CD4-positive, alpha-beta T cell treated with Interleukin-4 for 4 hours (primary cell): ENCODE data around the gene NEU4.

Experiments
- DNase-seq: peaks from one replicate; pipeline ENCODE4 v3.0.0-alpha.2; 2020

The NEU4 gene

GRCh38 chr2:241836292-241836691, 27.3 kb downstream of the NEU4 start:
- no peak for DNase-seq

GRCh38 chr2:241837197-241837965, 28.4 kb downstream of the NEU4 start:
- no peak for DNase-seq

- DNase-seq: no peak
Measured at GRCh38 chr2:241841181-241842066, 32.4 kb downstream of the NEU4 start.

GRCh38 chr2:241842067-241842415, 33.0 kb downstream of the NEU4 start:
- DNase-seq: no peak

- DNase-seq: peak; percentile 48
Measured at GRCh38 chr2:241842620-241843211, 33.7 kb downstream of the NEU4 start.

GRCh38 chr2:241843321-241844065, 34.5 kb downstream of the NEU4 start:
- DNase-seq: no peak

GRCh38 chr2:241844066-241844728, 35.2 kb downstream of the NEU4 start:
- DNase-seq: peak; percentile 71

GRCh38 chr2:241844831-241845578, 36.0 kb downstream of the NEU4 start:
- DNase-seq: no peak

- no peak for DNase-seq
Measured at GRCh38 chr2:241846406-241846805, 37.4 kb downstream of the NEU4 start.

- no peak for DNase-seq
Measured at GRCh38 chr2:241848761-241849615, 40.0 kb downstream of the NEU4 start.

- DNase-seq: no peak
Measured at GRCh38 chr2:241849616-241850543, 40.9 kb downstream of the NEU4 start.

- no peak for DNase-seq
Measured at GRCh38 chr2:241850544-241851324, 41.7 kb downstream of the NEU4 start.

GRCh38 chr2:241851325-241852115, 42.5 kb downstream of the NEU4 start:
- no peak for DNase-seq

- DNase-seq: no peak
Measured at GRCh38 chr2:241852116-241852980, 43.4 kb downstream of the NEU4 start.

- no peak for DNase-seq
Measured at GRCh38 chr2:241852981-241853631, 44.1 kb downstream of the NEU4 start.

- DNase-seq: no peak
Measured at GRCh38 chr2:241853651-241854341, 44.8 kb downstream of the NEU4 start.
